VCaP (cell line): ENCODE data around the gene BNIP3.
"Not testable (repeated sequence)": the region's sequence is repeated elsewhere in the genome, so short reads cannot be mapped to it uniquely, and the experiment has no call there.

ENCODE experiments used
- H3K27ac ChIP-seq: fragments of 450-650 bp; 2 replicates; pipeline ENCODE4 v1.5.1; 2017
- CTCF ChIP-seq: fragments of 450-650 bp; conservative IDR thresholded peaks from 2 replicates; pipeline ENCODE4 v1.5.1; 2017; ENCODE audit warnings: mild to moderate bottlenecking, moderate library complexity

The BNIP3 gene

GRCh38 chr10:131959841-131960240, 21.9 kb downstream of the BNIP3 start:
- no peak overlapping the region for H3K27ac ChIP-seq
- no peak for TF ChIP-seq CTCF

GRCh38 chr10:131955591-131956340, 26.0 kb downstream of the BNIP3 start:
- no peak for TF ChIP-seq CTCF
- no peak overlapping the region for H3K27ac ChIP-seq

- H3K27ac ChIP-seq = no peak overlapping the region
Observed at GRCh38 chr10:131954356-131954965, 27.3 kb downstream of the BNIP3 start.

GRCh38 chr10:131949908-131950307, 31.8 kb downstream of the BNIP3 start:
- H3K27ac ChIP-seq = not testable (repeated sequence)

More at GRCh38 chr10:131954356-131954965, 27.3 kb downstream of the BNIP3 start:
- TF ChIP-seq CTCF = no peak

GRCh38 chr10:131949041-131949862, 32.5 kb downstream of the BNIP3 start:
- H3K27ac ChIP-seq = no peak overlapping the region
- TF ChIP-seq CTCF = no peak

GRCh38 chr10:131948501-131948900, 33.2 kb downstream of the BNIP3 start:
- H3K27ac ChIP-seq = no peak overlapping the region
- TF ChIP-seq CTCF = no peak

GRCh38 chr10:131947631-131948347, 33.9 kb downstream of the BNIP3 start:
- no peak for TF ChIP-seq CTCF
- no peak overlapping the region for H3K27ac ChIP-seq
